ENCODE measurements around the gene SLC34A2. TPM values are rescaled to one million over a fixed set of nuclear protein-coding genes. Genes with fewer than 3 reads are reported as not detected.

Gene SLC34A2
- total RNA-seq (2014; rRNA removed) (not detected in 2 replicates), Bru-seq, nascent RNA (percentile 5 among the genes with signal in this experiment), BruChase-seq, experiment 1, labeled RNA remaining after a 6-hour chase (percentile 3 among the genes with signal in this experiment), BruChase-seq, experiment 2, labeled RNA remaining after a 2-hour chase (not detected)
- long read RNA-seq, result 0 reads

GRCh38 chr4:25654971-25655963 lies at the start of gene SLC34A2:
SLC34A2 (plus strand) TSS chr4:25655851; CDS start chr4:25662501, 6,650 bp downstream.
- Histone ChIP-seq H3K27me3 (ENCODE audit: low read length) (no peaks in the 10 kb centered on the region), H3K9ac (ENCODE audit: low read length) (no peak within 1 kb of the TSS), H3K79me2 (ENCODE audit: low read length) (no peaks in the 10 kb centered on the region), H3K36me3 (ENCODE audit: low read depth, low read length) (no peaks in the 10 kb centered on the region), H3K4me1 (ENCODE audit: insufficient read depth, low read length) (peaks cover 14% of the 10 kb centered on the region), H3K9me2 (replicated peaks; ENCODE audit: low read length) (no peaks in the 10 kb centered on the region), H3K4me2 (ENCODE audit: low read length) (no peak within 1 kb of the TSS), H4K20me1 (ENCODE audit: low read length) (no peaks in the 10 kb centered on the region), H3K9me3 (ENCODE audit: low read length) (no peaks in the 10 kb centered on the region), H3F3A (ENCODE audit: low read length, unreplicated experiment) (no peaks in the 10 kb centered on the region), H2AFZ (ENCODE audit: low read length) (no peak within 1 kb of the TSS), H3K27ac (ENCODE audit: low read length) (no peak within 1 kb of the TSS), H3K4me3 (ENCODE audit: low read length) (no peak within 1 kb of the TSS)
- no TSS peak for BruUV-seq (replicated peaks)
- POLR2A ChIA-PET (ENCODE audit: unreplicated experiment), result no interaction called here
- TF ChIP-seq EZH2phosphoT487 (IDR thresholded peaks at IDR 0.05; ENCODE audit: borderline replicate concordance, low read length) (no peak), EZH2 (IDR thresholded peaks at IDR 0.05; ENCODE audit: low read length, unreplicated experiment) (no peak), CTCF (conservative IDR thresholded peaks at IDR 0.05; ENCODE audit: low read depth, low read length) (no peak)
- ATAC-seq (no peak), DNase-seq (no peak)
- intact Hi-C loops (cut with micrococcal nuclease), result no loop called here
- CTCF ChIA-PET, result no interaction called here

- H2AFZ ChIP-seq (ENCODE audit: low read length), result no peak overlapping the region
- ATAC-seq, result no peak
- H3K36me3 ChIP-seq (ENCODE audit: low read depth, low read length), result no peaks in the 10 kb centered on the region
- CTCF ChIA-PET, result no interaction called here
- no peak for TF ChIP-seq EZH2phosphoT487 (IDR thresholded peaks at IDR 0.05; ENCODE audit: borderline replicate concordance, low read length)
- TF ChIP-seq CTCF (conservative IDR thresholded peaks at IDR 0.05; ENCODE audit: low read depth, low read length), result no peak
- no peak for TF ChIP-seq EZH2 (IDR thresholded peaks at IDR 0.05; ENCODE audit: low read length, unreplicated experiment)
- H4K20me1 ChIP-seq (ENCODE audit: low read length), result no peaks in the 10 kb centered on the region
- DNase-seq, result no peak
- intact Hi-C loops (cut with micrococcal nuclease), result no loop called here
- no peaks in the 10 kb centered on the region for H3K9me3 ChIP-seq (ENCODE audit: low read length)
- no peaks in the 10 kb centered on the region for H3F3A ChIP-seq (ENCODE audit: low read length, unreplicated experiment)
- H3K27me3 ChIP-seq (ENCODE audit: low read length), result no peaks in the 10 kb centered on the region
- POLR2A ChIA-PET (ENCODE audit: unreplicated experiment), result no interaction called here
- peaks cover 6% of the 10 kb centered on the region; the same call in 1 of the 2 replicates for H3K4me1 ChIP-seq (ENCODE audit: insufficient read depth, low read length)
- H3K4me3 ChIP-seq (ENCODE audit: low read length), result no peak overlapping the region
- no peak overlapping the region for H3K27ac ChIP-seq (ENCODE audit: low read length)
- no peaks in the 10 kb centered on the region for H3K9me2 ChIP-seq (replicated peaks; ENCODE audit: low read length)
- no peaks in the 10 kb centered on the region for H3K79me2 ChIP-seq (ENCODE audit: low read length)
- BruUV-seq (replicated peaks), result no TSS peak
- no peak overlapping the region for H3K4me2 ChIP-seq (ENCODE audit: low read length)
- H3K9ac ChIP-seq (ENCODE audit: low read length), result no peak overlapping the region
These were observed 47.0 kb upstream of the SLC34A2 start for GRCh38 chr4:25608644-25609043.

All from PC-3 (cell line).